GM19023 (cell line): Measurements from ENCODE around the gene SH3BP2.

Source experiments
- ATAC-seq: cut with Tn5 transposase; IDR thresholded peaks from one replicate; pipeline ENCODE4 v1.9.1; 2021; ENCODE audit warnings: mild to moderate bottlenecking, moderate library complexity; ENCODE audit not compliant: unreplicated experiment

SH3BP2 gene

GRCh38 chr4:2790583-2791517, 2.0 kb upstream of the SH3BP2 start:
- no peak for ATAC-seq

- ATAC-seq, result no peak
Observed at GRCh38 chr4:2791518-2792395, 1.1 kb upstream of the SH3BP2 start.

GRCh38 chr4:2792396-2792710, 532 bp upstream of the SH3BP2 start:
- no peak for ATAC-seq

- no peak for ATAC-seq
Observed at GRCh38 chr4:2793586-2794485, 951 bp downstream of the SH3BP2 start.

- no peak for ATAC-seq
Observed at GRCh38 chr4:2794486-2795299, 1.8 kb downstream of the SH3BP2 start.

GRCh38 chr4:2795300-2795892, 2.5 kb downstream of the SH3BP2 start:
- no peak for ATAC-seq

- ATAC-seq, result no peak
Observed at GRCh38 chr4:2795893-2796848, 3.3 kb downstream of the SH3BP2 start.

GRCh38 chr4:2796849-2797544, 4.1 kb downstream of the SH3BP2 start:
- ATAC-seq, result no peak

GRCh38 chr4:2797545-2798305, 4.8 kb downstream of the SH3BP2 start:
- no peak for ATAC-seq

GRCh38 chr4:2798399-2799223, 5.7 kb downstream of the SH3BP2 start:
- peak; percentile 56 for ATAC-seq

GRCh38 chr4:2799224-2799911, 6.5 kb downstream of the SH3BP2 start:
- no peak for ATAC-seq

- ATAC-seq, result no peak
Observed at GRCh38 chr4:2799971-2800690, 7.2 kb downstream of the SH3BP2 start.

- ATAC-seq, result peak; percentile 38
Observed at GRCh38 chr4:2800691-2801596, 8.1 kb downstream of the SH3BP2 start.
